Measurements from ENCODE around the gene NFATC2.
A peak's percentile ranks its signal among the peaks of the same experiment; 100 is the strongest.
"Not testable (repeated sequence)": the region's sequence is repeated elsewhere in the genome, so short reads cannot be mapped to it uniquely, and the experiment has no call there.

The NFATC2 gene

DNA sequence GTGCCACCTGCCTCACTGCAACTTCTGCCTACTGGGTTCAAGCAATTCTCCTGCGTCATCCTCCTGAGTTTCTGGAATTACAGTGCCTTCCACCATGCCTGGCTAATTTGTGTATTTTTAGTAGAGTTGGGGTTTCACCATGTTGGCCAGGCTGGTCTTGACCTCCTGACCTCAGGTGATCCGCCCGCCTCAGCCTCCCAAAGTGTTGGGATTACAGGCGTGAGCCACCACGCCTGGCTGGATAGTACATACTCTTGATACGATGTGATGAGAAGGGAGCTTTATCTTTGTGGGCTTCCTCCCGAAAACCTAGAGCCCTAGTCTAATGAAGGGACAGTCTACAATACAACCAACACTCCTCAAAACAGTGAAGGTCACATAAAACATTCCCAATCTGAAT lies 2.4 kb downstream of the NFATC2 start:
- not testable (repeated sequence) for DNase-seq (ENCODE audit: low read depth in 2 of 2)

DNA sequence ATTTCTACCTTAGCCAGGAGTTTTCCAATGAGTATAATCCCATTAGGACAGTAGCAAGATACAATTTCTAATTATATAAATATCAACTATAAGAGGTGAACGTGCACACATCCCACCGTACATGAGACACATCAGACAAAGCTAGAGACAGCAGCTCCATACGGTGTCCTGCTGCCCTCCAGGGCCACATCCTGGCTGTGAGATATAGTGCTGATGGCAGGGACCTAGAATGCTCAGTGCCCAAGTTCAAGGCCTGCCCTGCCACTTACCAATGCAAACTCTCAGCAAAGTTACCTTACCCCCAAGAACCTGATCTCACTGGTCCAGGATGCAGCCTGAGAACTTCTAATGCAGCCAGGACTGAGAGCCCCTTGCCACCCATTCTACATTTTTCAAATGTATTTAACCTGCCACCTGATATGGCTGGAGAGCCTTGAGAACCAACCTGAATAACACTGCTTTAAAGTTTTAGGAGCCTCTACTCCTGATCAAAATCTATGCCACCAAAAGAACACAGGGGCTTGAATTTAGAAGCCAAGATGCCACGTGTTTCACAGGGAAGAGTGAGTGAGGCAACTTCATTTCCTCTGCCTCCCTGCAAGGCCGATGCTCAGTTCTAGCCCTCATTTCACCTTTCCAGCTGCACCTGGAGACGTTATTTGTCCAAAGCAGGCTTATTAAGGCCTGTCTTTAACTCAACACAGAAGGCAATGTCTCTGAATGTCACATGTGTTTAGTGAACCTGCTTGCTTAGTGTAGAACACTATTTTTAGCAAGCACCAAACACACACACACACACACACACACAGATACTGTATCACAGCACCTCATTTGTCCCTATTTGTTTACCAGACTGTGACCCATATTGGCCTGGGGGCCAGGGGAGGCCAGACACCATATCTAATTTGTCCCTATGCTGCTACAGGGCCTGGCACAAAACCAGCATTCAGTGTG lies 6.1 kb downstream of the NFATC2 start:
- no peak for DNase-seq (ENCODE audit: low read depth in 2 of 2)

DNA sequence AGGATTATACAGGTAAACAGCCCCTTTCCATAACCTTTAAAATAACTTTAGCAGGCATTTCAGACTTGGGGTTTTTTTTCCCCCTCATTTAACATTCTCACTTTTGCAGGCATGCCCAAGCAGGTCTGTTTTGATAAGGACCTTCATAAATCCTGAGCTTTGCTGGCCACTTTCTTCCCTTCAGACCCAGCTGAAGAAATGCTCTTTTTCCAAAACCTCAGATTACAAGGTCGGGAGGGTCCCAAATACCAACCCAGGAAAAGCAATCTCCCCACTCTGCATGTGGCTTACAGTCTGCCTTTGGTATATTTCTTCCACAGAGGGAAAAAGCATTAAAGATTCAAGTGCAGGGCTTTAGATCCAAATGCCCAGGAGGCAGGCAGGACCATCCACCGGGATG lies 6.8 kb downstream of the NFATC2 start:
- DNase-seq (ENCODE audit: low read depth in 2 of 2) = no peak

DNA sequence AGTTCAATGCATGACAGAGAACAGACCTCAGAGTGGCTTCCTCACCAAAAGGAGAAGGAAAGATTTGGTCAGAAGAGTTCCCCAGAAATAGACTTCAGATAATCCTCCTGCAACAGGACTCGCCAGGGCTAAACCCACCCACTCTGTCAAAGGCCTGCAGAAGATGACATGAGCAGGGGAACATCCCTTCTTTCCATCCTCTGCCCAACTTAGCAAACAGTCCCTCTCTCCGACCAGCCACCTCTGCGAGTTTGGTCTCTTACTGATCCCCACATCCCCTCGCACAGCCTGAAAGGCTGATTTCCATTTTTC lies 7.5 kb downstream of the NFATC2 start:
- DNase-seq (ENCODE audit: low read depth in 2 of 2) = no peak

DNA sequence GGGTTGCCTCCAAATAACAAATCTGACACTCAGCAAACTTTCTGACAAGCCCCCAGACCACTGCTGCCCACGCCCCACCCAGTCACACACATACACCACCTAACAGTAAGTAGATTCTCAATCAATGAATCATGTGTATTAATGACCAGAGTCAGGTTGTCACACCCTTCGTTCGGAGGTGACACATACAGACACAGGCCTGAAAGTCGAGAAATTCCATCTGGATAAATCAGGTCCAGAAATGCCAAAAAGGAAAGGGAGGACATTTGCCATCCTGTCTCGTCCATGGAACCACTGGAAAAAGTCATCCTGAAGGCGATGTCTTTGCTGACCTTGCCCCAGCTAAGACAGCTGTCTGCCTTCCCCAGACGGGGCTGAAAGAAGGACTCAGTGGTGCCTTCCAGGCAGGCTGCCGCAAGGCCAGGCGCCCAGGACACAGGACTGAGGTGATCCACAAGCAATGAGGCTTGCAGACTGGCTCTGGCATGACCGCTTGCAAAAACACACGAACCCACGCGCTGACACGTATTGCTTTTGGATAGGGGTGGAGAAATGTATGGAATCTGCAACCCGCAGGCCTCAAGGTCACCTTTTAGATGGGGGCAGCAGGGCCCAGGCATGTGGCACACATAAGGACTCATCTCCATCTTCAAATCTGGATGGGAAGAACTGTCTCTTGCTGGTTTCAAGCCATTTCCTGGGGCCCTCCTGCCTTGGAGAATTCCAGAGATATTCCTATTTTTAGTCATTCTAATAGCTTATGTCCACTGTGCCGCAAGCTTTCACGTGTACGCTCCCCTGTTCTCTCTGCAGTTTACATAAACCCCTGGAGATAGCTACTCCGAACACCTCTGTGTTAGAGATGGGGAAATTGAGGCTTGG lies 9.0 kb downstream of the NFATC2 start:
- DNase-seq (ENCODE audit: low read depth in 2 of 2) = no peak

DNA sequence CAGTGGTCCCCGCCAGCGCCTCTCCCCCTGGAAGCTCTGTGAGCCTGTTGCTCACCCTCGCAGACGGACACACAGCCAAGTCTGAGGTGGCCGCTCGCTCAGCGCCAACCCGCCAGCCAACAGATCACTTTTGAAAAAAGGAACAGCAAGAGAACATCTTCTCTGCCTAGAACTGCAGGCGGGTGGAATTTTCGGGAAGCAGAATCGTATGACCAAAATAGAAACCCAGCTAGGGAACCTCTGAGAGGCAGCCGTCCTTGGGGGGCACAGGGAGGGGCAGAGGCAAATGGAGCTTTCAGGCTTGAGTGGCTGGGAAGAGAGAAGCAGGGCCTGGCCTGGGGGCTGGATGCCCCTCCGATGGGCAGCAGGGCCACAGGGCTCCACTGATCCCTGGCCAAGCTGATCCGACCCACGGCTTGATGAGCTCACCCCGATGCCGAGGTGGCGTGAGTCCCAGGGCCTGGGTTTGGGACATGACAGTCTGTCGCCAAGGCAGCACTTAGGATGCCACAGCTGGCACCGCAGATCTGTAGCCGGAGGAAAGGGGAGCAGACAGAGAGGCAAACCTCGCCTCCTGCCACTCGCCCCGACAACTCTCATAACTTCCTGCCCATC lies 9.8 kb downstream of the NFATC2 start:
- DNase-seq (ENCODE audit: low read depth in 2 of 2) = no peak

DNA sequence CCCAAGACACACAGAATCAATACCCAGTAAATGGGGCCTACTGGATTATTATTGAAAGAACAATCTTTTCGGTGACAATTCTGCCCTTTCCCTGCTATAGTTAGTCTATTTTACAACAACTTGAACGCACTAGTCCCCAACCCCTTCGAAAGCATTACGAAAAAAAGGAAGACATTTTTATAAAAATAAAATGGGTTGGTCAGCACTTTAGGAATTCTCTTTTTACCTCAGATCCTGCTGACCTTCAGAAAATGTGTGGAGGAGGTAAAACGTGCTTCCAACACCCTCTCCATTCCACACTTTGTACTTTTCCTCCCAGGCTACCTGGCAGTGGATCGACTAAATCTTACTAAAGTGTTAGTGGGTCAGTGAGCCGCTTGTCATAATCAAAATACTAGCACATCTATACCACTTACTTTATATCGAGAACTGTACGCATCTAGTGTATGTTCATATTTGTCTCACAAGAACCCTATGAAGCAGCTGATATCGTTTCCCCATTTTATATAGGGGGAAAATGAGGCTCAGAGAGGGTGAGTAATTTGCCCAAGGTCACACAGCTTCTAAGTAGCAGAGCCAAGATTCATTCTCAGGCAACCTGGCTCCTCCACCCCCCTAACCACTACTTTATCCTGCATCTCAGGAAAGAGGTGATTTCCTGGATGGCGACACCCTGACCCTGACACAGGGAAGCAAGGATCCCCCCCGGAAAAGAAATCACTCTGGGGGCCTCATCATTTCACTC lies 10.6 kb downstream of the NFATC2 start:
- DNase-seq (ENCODE audit: low read depth in 2 of 2) = no peak

- DNase-seq (ENCODE audit: low read depth in 2 of 2) = no peak
These were observed 11.3 kb downstream of the NFATC2 start for GRCh38 chr20:51531141-51531710.

DNA sequence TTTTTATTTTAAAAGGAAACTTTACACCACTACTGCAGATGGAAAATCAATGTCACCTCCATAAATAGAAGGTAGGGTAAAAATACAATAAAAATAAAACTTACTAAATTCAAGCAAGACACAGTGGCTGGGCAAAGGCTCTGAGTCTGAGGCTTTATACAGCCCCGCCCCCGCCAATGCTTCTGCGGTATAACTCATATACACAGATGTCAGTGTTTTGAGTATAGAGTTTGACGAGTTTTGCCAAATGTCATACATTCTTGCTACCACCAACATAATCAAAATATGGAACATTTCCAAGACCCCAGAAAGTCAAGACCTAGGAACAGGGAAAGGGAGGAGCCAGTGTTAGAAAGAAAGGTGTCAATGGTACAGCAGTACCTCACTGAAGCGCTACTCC lies 12.8 kb downstream of the NFATC2 start:
- peak in 1 of 2 experiments; percentile 36 for DNase-seq (ENCODE audit: low read depth in 2 of 2)

- peak; percentile 74 to 81 for DNase-seq (ENCODE audit: low read depth in 2 of 2)
These were observed 13.3 kb downstream of the NFATC2 start for GRCh38 chr20:51529081-51529681.

GRCh38 chr20:51528263-51529027 lies 14.1 kb downstream of the NFATC2 start:
- no peak for DNase-seq (ENCODE audit: low read depth in 2 of 2)

- DNase-seq (ENCODE audit: low read depth in 2 of 2) = no peak
These were observed 15.8 kb downstream of the NFATC2 start for GRCh38 chr20:51526754-51527153.

DNA sequence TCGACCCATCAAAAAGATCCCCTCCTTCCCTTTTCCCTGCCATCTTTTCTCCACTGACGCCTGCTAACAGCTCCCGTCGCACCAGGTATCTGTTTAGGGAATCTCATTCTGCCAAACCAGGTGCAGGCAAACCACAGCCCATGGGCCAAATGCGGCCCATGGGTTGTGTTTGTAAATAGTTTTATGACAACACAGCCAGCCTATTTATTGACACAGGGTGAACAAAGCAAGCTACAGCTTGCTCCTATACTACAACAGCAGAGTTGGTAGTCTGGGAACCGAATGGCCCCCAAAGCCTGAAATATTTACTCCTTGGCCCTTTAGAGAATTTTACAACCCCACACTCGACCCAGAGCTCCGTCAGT lies 16.4 kb downstream of the NFATC2 start:
- DNase-seq (ENCODE audit: low read depth in 2 of 2) = no peak

DNA sequence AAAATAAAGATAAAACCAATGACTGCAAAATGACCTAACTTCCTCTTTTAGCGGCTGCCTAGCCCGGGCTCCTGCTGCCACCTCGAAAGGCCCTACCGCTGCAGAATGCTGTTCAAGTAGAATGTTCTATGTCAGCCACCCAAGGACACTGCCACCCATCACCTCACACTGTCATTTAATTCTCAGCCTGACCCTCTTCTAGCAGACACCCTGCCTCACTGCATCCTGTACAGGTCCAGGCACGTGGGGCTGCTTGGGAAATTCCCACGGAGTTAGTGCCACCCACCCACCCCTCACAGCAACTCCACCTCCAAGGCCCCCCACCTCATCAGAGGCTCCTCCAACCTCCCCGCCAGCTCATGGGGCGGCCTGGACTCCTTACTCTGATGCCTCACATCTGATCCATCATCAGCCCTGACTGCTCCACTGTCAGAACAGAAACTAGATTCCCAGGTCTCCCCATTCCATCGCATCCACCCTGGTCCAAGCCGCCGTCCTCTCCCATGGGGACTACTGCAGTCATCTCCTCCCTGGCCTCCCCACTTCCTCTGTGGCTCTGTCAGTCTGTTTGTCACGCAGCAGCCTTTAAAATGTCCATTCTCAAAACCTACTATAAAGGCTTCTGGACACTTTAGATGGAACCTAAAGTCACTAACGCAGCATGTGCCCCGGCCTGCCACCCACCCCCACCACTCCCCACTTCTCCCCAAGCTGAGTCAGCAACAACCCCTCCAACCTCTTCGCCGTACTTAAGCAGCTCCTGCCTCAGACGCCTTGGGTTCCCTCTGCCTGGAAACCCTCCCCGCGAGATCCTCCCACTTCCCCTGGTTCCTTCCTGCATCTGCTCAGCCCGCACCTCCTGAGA lies 17.0 kb downstream of the NFATC2 start:
- no peak for DNase-seq (ENCODE audit: low read depth in 2 of 2)

GRCh38 chr20:51523276-51524013 lies 19.1 kb downstream of the NFATC2 start:
- DNase-seq (ENCODE audit: low read depth in 2 of 2) = no peak

DNA sequence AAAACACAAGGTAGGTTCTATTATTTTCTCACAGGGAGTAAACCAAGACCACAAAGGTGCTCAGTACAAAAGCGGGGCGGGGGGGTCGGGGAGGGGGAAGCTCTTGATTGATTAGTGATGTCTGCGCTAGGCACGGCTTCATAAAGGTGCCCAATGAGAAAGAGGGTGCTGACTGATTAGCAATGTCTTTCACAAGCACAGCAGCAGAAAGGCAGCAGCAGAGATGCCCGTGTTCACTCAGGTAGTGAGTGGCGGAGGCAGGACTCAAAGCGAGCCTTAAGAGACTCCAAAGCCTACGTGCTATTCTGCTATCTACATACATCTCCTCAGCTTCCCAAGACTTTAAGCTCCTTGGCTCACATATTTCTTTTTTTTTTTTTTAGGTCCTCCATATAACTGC lies 20.3 kb downstream of the NFATC2 start:
- DNase-seq (ENCODE audit: low read depth in 2 of 2) = no peak

GRCh38 chr20:51517839-51518238 lies 24.7 kb downstream of the NFATC2 start:
- DNase-seq (ENCODE audit: low read depth in 2 of 2) = no peak

GRCh38 chr20:51516855-51517254 lies 25.7 kb downstream of the NFATC2 start:
- DNase-seq (ENCODE audit: low read depth in 2 of 2) = no peak

DNA sequence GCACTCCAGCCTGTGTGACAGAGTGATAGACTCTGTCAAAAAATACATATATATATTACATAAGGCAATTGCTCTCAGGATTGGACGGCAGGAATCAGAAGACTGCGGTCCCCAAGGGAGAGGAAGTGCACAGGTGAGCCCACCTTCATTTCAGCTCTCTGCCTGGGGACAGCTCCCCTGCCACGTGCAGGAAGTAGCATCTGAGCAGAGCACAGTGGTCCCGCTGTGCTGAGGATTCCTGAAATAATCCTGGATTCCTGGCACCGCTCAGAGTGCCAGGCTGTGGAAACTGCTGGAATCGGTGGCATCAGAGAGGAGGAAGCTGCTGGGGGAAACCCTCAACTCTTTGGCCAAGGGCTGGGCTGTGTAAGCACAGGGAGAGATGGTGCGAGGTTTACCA lies 27.7 kb downstream of the NFATC2 start:
- no peak for DNase-seq (ENCODE audit: low read depth in 2 of 2)

Data from fibroblast of skin of left quadriceps (primary cell).